Neural crest cell (in vitro differentiated cells): Measurements from ENCODE around the gene KTI12. TPM values are rescaled to one million over a fixed set of nuclear protein-coding genes. Genes with fewer than 3 reads are reported as not detected.
A peak's percentile ranks its signal among the peaks of the same experiment; 100 is the strongest.
"Not testable (repeated sequence)": the region's sequence is repeated elsewhere in the genome, so short reads cannot be mapped to it uniquely, and the experiment has no call there.

ENCODE experiments used
- DNase-seq: peaks from one replicate; pipeline ENCODE4 v3.0.0; 2021; ENCODE audit warnings: low read depth, mixed read lengths, low spot score
- H3K27ac Mint-ChIP-seq: one replicate; pipeline ENCODE4 v1.8.0; 2021; ENCODE audit warnings: mild to moderate bottlenecking, mixed read lengths; ENCODE audit not compliant: unreplicated experiment
- H3K27me3 Mint-ChIP-seq: 2 replicates; pipeline ENCODE4 v1.8.0; 2021; ENCODE audit warnings: low read depth, mild to moderate bottlenecking, mixed read lengths
- H3K36me3 Mint-ChIP-seq: 2 replicates; pipeline ENCODE4 v1.8.0; 2021; ENCODE audit warnings: low read depth, mild to moderate bottlenecking, mixed read lengths
- H3K4me1 Mint-ChIP-seq: 2 replicates; pipeline ENCODE4 v1.8.0; 2021; ENCODE audit warnings: mixed read lengths
- H3K4me3 Mint-ChIP-seq: one replicate; pipeline ENCODE4 v1.8.0; 2021; ENCODE audit warnings: mild to moderate bottlenecking, mixed read lengths
- H3K9me3 Mint-ChIP-seq: 2 replicates; pipeline ENCODE4 v1.8.0; 2021; ENCODE audit warnings: mixed read lengths
- CTCF ChIP-seq: fragments of 200-600 bp; sonication (generic); conservative IDR thresholded peaks from 2 replicates; pipeline ENCODE4 v1.5.0; 2021; ENCODE audit warnings: antibody characterized with exemption, mild to moderate bottlenecking
- long read RNA-seq: library from polyadenylated mRNA; unstranded; transcript quantifications from one replicate; pipeline ENCODE4 v2.0.0, GENCODE V29; 2020
- total RNA-seq: library from RNA; stranded (reverse); gene quantifications from 2 replicates; pipeline ENCODE4 v1.2.1, GENCODE V29; 2021

Gene KTI12, protein sequence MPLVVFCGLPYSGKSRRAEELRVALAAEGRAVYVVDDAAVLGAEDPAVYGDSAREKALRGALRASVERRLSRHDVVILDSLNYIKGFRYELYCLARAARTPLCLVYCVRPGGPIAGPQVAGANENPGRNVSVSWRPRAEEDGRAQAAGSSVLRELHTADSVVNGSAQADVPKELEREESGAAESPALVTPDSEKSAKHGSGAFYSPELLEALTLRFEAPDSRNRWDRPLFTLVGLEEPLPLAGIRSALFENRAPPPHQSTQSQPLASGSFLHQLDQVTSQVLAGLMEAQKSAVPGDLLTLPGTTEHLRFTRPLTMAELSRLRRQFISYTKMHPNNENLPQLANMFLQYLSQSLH
- total RNA-seq: 6.4 and 8.1 TPM in 2 replicates
- long read RNA-seq, transcript KTI12-201 (1 exons, 1,714 nt): major isoform, 22 of 22 reads
- long read RNA-seq, partial matches to known transcripts: 0 of 22 reads
- long read RNA-seq, other reads (novel, unspliced or antisense): 0 of 22 reads

GRCh38 chr1:52033190-52034049 is at the start of gene KTI12:
Gene KTI12, minus strand, starts transcription at chr1:52033810. Its CDS starts 49 bp downstream, at chr1:52033761.
- H3K36me3 Mint-ChIP-seq: peaks cover 3% of the 10 kb centered on the region
- H3K9me3 Mint-ChIP-seq: no peaks in the 10 kb centered on the region
- peak; percentile 65 for DNase-seq
- H3K27ac Mint-ChIP-seq: peak within 1 kb of the TSS; percentile 94
- H3K4me3 Mint-ChIP-seq: peak within 1 kb of the TSS; percentile 92
- no peaks in the 10 kb centered on the region for H3K27me3 Mint-ChIP-seq
- TF ChIP-seq CTCF: no peak
- H3K4me1 Mint-ChIP-seq: peaks cover 35% of the 10 kb centered on the region

DNA sequence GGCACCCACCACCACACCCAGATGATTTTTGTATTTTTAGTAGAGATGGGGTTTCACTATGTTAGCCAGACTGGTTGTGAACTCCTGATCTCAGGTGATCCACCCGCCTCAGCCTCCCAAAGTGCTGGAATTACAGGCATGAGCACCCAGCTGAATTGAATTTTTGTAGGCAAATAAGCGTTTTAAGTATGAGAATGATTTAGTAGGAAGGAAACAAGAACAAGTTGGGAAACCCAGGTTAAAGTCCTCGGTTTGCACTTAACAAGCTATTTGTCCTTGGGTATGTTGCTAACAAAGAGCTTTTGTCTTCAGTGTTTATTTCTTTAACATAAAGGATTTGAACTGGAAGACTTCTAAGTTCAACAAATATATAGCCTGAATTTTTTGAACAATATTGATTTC is 46.4 kb upstream of the KTI12 start:
- no peak overlapping the region for H3K27ac Mint-ChIP-seq
- no peaks in the 10 kb centered on the region for H3K9me3 Mint-ChIP-seq
- no peak for TF ChIP-seq CTCF
- H3K36me3 Mint-ChIP-seq: peaks cover 2% of the 10 kb centered on the region
- no peaks in the 10 kb centered on the region for H3K4me1 Mint-ChIP-seq
- no peaks in the 10 kb centered on the region for H3K27me3 Mint-ChIP-seq
- DNase-seq: no peak
- no peak overlapping the region for H3K4me3 Mint-ChIP-seq

DNA sequence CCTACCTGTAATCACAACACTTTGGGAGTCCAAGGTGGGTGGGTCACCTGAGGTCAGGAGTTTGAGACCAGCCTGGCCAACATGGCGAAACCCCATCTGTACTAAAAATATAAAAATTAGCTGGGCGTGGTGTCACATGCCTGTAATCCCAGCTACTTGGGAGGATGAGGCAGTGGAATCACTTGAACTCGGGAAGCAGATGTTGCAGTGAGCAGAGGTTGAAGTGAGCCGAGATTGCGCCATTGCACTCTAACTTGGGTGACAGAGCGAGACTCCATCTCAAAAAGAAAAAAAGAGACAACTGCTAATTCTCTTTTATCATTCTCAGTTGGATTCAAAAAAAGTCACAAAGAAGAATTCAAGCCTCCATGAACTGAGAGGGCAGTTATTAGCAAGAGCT is 43.7 kb upstream of the KTI12 start:
- H3K27me3 Mint-ChIP-seq, DNase-seq, H3K4me3 Mint-ChIP-seq, H3K36me3 Mint-ChIP-seq, H3K9me3 Mint-ChIP-seq, H3K27ac Mint-ChIP-seq, H3K4me1 Mint-ChIP-seq: not testable (repeated sequence)

- Mint-ChIP-seq H3K9me3 (no peaks in the 10 kb centered on the region), H3K4me1 (peaks cover 4% of the 10 kb centered on the region), H3K27me3 (no peaks in the 10 kb centered on the region), H3K36me3 (peaks cover 9% of the 10 kb centered on the region), H3K27ac (no peak overlapping the region), H3K4me3 (no peak overlapping the region)
- no peak for DNase-seq
- no peak for TF ChIP-seq CTCF
Measured at GRCh38 chr1:52072291-52072690, 38.7 kb upstream of the KTI12 start.

DNA sequence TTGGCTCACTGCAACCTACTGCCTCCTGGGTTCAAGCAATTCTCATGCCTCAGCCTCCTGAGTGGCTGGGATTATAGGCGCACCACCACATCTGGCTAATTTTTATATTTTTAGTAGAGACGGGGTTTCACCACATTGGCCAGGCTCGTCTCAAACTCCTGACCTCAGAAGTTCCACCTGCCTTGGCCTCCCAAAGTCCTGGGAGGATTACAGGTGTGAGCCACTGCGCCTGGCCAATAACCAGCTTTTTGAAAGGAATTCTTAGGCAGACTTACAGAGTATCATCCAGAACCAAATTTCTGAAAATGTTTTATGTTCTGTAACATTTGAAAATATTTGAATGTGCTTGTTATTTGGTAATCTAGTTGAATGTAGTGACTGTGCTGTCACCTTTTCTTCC is 37.1 kb upstream of the KTI12 start:
- TF ChIP-seq CTCF: no peak
- Mint-ChIP-seq H3K27me3 (no peaks in the 10 kb centered on the region), H3K4me3 (no peak overlapping the region), H3K27ac (no peak overlapping the region), H3K9me3 (no peaks in the 10 kb centered on the region), H3K36me3 (peaks cover 9% of the 10 kb centered on the region), H3K4me1 (peaks cover 4% of the 10 kb centered on the region)
- no peak for DNase-seq
